ENCODE data around the gene ZDHHC4.
A peak's percentile ranks its signal among the peaks of the same experiment; 100 is the strongest.
"Not testable (repeated sequence)": the region's sequence is repeated elsewhere in the genome, so short reads cannot be mapped to it uniquely, and the experiment has no call there.

ZDHHC4 gene

GRCh38 chr7:6578114-6579084 lies 1.1 kb downstream of the ZDHHC4 start:
- no peak for TF ChIP-seq CTCF (conservative IDR thresholded peaks at IDR 0.05; ENCODE audit: low read depth, low read length)
- DNase-seq (ENCODE audit: low read depth), result peak; percentile 19
- H3K4me3 ChIP-seq (ENCODE audit: low read depth, low read length), result peak overlapping the region; percentile 83

GRCh38 chr7:6579446-6579845 lies 2.2 kb downstream of the ZDHHC4 start:
- peak; percentile 44 for TF ChIP-seq CTCF (conservative IDR thresholded peaks at IDR 0.05; ENCODE audit: low read depth, low read length)
- DNase-seq (ENCODE audit: low read depth), result peak; percentile 43
- no peak overlapping the region for H3K4me3 ChIP-seq (ENCODE audit: low read depth, low read length)

GRCh38 chr7:6585746-6586432 lies 8.6 kb downstream of the ZDHHC4 start:
- not testable (repeated sequence) for DNase-seq (ENCODE audit: low read depth); H3K4me3 ChIP-seq (ENCODE audit: low read depth, low read length)

GRCh38 chr7:6588566-6588965 lies 11.3 kb downstream of the ZDHHC4 start:
- no peak overlapping the region for H3K4me3 ChIP-seq (ENCODE audit: low read depth, low read length)
- DNase-seq (ENCODE audit: low read depth), result no peak
- TF ChIP-seq CTCF (conservative IDR thresholded peaks at IDR 0.05; ENCODE audit: low read depth, low read length), result no peak

GRCh38 chr7:6589151-6589828 lies 12.0 kb downstream of the ZDHHC4 start:
- DNase-seq (ENCODE audit: low read depth), result no peak
- no peak for TF ChIP-seq CTCF (conservative IDR thresholded peaks at IDR 0.05; ENCODE audit: low read depth, low read length)
- peak overlapping the region; percentile 94 for H3K4me3 ChIP-seq (ENCODE audit: low read depth, low read length)

GRCh38 chr7:6589829-6590644 lies 12.8 kb downstream of the ZDHHC4 start, which contains the start of gene INTS15:
Gene INTS15, plus strand, starts transcription at chr7:6590021. Its CDS starts 263 bp downstream, at chr7:6590284.
- DNase-seq (ENCODE audit: low read depth), result peak; percentile 84
- peak within 1 kb of the TSS; percentile 94 for H3K4me3 ChIP-seq (ENCODE audit: low read depth, low read length)

More at GRCh38 chr7:6589829-6590644, 12.8 kb downstream of the ZDHHC4 start, which contains the start of gene INTS15:
- TF ChIP-seq CTCF (conservative IDR thresholded peaks at IDR 0.05; ENCODE audit: low read depth, low read length), result peak; percentile 39

All from choroid plexus epithelial cell (primary cell).